WTC11 (cell line): ENCODE data around the gene RFESD. TPM values are rescaled to one million over a fixed set of nuclear protein-coding genes. Genes with fewer than 3 reads are reported as not detected.

ENCODE experiments used
- ATAC-seq: fragments of 200-7000 bp; cut with Tn5 transposase; 2 replicates; pipeline ENCODE4 v1.10.0; 2021; ENCODE audit warnings: mild to moderate bottlenecking, moderate library complexity
- CTCF ChIA-PET: fragments of 300-600 bp; sonication (Branson Sonifier 250); formaldehyde crosslinking; loops from one replicate; lab custom pipeline; 2021; ENCODE audit warnings: antibody characterized with exemption; lab: Charles Lee
- POLR2A ChIA-PET: fragments of 350-600 bp; sonication (Branson Sonifier 250); formaldehyde crosslinking; loops from one replicate; lab custom pipeline; 2021; ENCODE audit warnings: antibody characterized with exemption; lab: Charles Lee
- DNase-seq: peaks from one replicate; pipeline ENCODE4 v3.0.0; 2021; ENCODE audit warnings: low spot score
- H3K27ac Mint-ChIP-seq: 2 replicates; pipeline ENCODE4 v1.8.0; 2021; ENCODE audit warnings: mixed read lengths
- H3K27me3 Mint-ChIP-seq: 2 replicates; pipeline ENCODE4 v1.8.0; 2021; ENCODE audit warnings: low read depth, mild to moderate bottlenecking, moderate library complexity, mixed read lengths
- H3K36me3 Mint-ChIP-seq: 2 replicates; pipeline ENCODE4 v1.8.0; 2021; ENCODE audit warnings: mixed read lengths
- H3K4me1 Mint-ChIP-seq: 2 replicates; pipeline ENCODE4 v1.8.0; 2022; ENCODE audit warnings: mixed read lengths
- H3K4me3 Mint-ChIP-seq: 2 replicates; pipeline ENCODE4 v1.8.0; 2021; ENCODE audit warnings: mild to moderate bottlenecking, moderate library complexity, mixed read lengths
- H3K9me3 Mint-ChIP-seq: 2 replicates; pipeline ENCODE4 v1.8.0; 2021; ENCODE audit warnings: mixed read lengths
- ATF1 ChIP-seq: sonication (generic); formaldehyde crosslinking; IDR thresholded peaks from 2 replicates; pipeline ENCODE4 v1.8.1; 2023; ENCODE audit warnings: mild to moderate bottlenecking, moderate library complexity, missing genetic modification reagents
- CDX4 ChIP-seq: fragments of 250-450 bp; sonication (Bioruptor Pico); IDR thresholded peaks from 2 replicates; pipeline ENCODE4 v1.9.0; 2021; ENCODE audit warnings: moderate library complexity, mild to moderate bottlenecking, inconsistent platforms, borderline replicate concordance
- CREB1 ChIP-seq: sonication (generic); formaldehyde crosslinking; IDR thresholded peaks from 2 replicates; pipeline ENCODE4 v1.8.0; 2023; ENCODE audit warnings: mild to moderate bottlenecking, missing genetic modification reagents
- EMX1 ChIP-seq: fragments of 250-450 bp; sonication (Bioruptor Pico); IDR thresholded peaks from 2 replicates; pipeline ENCODE4 v1.8.0; 2021; ENCODE audit warnings: mild to moderate bottlenecking
- ESRRA ChIP-seq: sonication (generic); formaldehyde crosslinking; IDR thresholded peaks from 2 replicates; pipeline ENCODE4 v1.8.1; 2022; ENCODE audit warnings: mild to moderate bottlenecking, missing genetic modification reagents, borderline replicate concordance
- FOXK1 ChIP-seq: sonication (generic); formaldehyde crosslinking; IDR thresholded peaks from 2 replicates; pipeline ENCODE4 v1.8.0; 2022; ENCODE audit warnings: mild to moderate bottlenecking, moderate library complexity, missing genetic modification reagents
- GABPB1 ChIP-seq: sonication (generic); formaldehyde crosslinking; IDR thresholded peaks from 2 replicates; pipeline ENCODE4 v1.8.1; 2023; ENCODE audit warnings: mild to moderate bottlenecking, missing genetic modification reagents
- GRHL2 ChIP-seq: fragments of 250-450 bp; sonication (Bioruptor Pico); IDR thresholded peaks from 2 replicates; pipeline ENCODE4 v1.8.0; 2022; ENCODE audit warnings: mild to moderate bottlenecking, moderate library complexity; ENCODE audit not compliant: insufficient replicate concordance, severe bottlenecking
- HMGA2 ChIP-seq: fragments of 250-450 bp; sonication (Bioruptor Pico); IDR thresholded peaks from 2 replicates; pipeline ENCODE4 v1.4.0; 2021; ENCODE audit warnings: mild to moderate bottlenecking, moderate library complexity
- IRF2 ChIP-seq: sonication (generic); formaldehyde crosslinking; IDR thresholded peaks from 2 replicates; pipeline ENCODE4 v1.8.0; 2022; ENCODE audit warnings: low read depth, missing genetic modification reagents, borderline replicate concordance
- JAZF1 ChIP-seq: fragments of 250-450 bp; sonication (Bioruptor Pico); IDR thresholded peaks from 2 replicates; pipeline ENCODE4 v1.9.0; 2021; ENCODE audit warnings: moderate library complexity, mild to moderate bottlenecking, inconsistent platforms
- MXD4 ChIP-seq: fragments of 250-450 bp; sonication (Bioruptor Pico); IDR thresholded peaks from 2 replicates; pipeline ENCODE4 v1.8.0; 2021; ENCODE audit warnings: mild to moderate bottlenecking, moderate library complexity, borderline replicate concordance
- NFE2L1 ChIP-seq: sonication (generic); formaldehyde crosslinking; IDR thresholded peaks from 2 replicates; pipeline ENCODE4 v1.8.1; 2023; ENCODE audit warnings: missing genetic modification reagents
- NR3C1 ChIP-seq: sonication (generic); formaldehyde crosslinking; conservative IDR thresholded peaks from 2 replicates; pipeline ENCODE4 v1.8.1; 2023; ENCODE audit warnings: low read depth, mild to moderate bottlenecking, missing genetic modification reagents
- RELA ChIP-seq: sonication (generic); formaldehyde crosslinking; IDR thresholded peaks from 2 replicates; pipeline ENCODE4 v1.8.1; 2022; ENCODE audit warnings: missing genetic modification reagents, mild to moderate bottlenecking, borderline replicate concordance
- SMAD3 ChIP-seq: sonication (generic); formaldehyde crosslinking; IDR thresholded peaks from 2 replicates; pipeline ENCODE4 v1.8.0; 2022; ENCODE audit warnings: missing genetic modification reagents, mild to moderate bottlenecking, borderline replicate concordance
- SMAD4 ChIP-seq: sonication (generic); formaldehyde crosslinking; IDR thresholded peaks from 2 replicates; pipeline ENCODE4 v1.8.0; 2022; ENCODE audit warnings: mild to moderate bottlenecking, missing genetic modification reagents
- SP1 ChIP-seq: sonication (generic); formaldehyde crosslinking; conservative IDR thresholded peaks from 2 replicates; pipeline ENCODE4 v1.8.1; 2022; ENCODE audit warnings: missing genetic modification reagents
- TCF7 ChIP-seq: sonication (generic); formaldehyde crosslinking; IDR thresholded peaks from 2 replicates; pipeline ENCODE4 v1.8.0; 2022; ENCODE audit warnings: mild to moderate bottlenecking, low read depth, missing genetic modification reagents, moderate library complexity
- USF1 ChIP-seq: sonication (generic); formaldehyde crosslinking; IDR thresholded peaks from 2 replicates; pipeline ENCODE4 v1.8.0; 2022; ENCODE audit warnings: mild to moderate bottlenecking, missing genetic modification reagents
- ZNF263 ChIP-seq: sonication (generic); formaldehyde crosslinking; IDR thresholded peaks from 2 replicates; pipeline ENCODE4 v1.8.1; 2022; ENCODE audit warnings: low read depth, mild to moderate bottlenecking, moderate library complexity, missing genetic modification reagents
- ZNF416 ChIP-seq: fragments of 250-450 bp; sonication (Bioruptor Pico); IDR thresholded peaks from 2 replicates; pipeline ENCODE4 v1.9.0; 2021; ENCODE audit warnings: mild to moderate bottlenecking, inconsistent platforms
- ZNF671 ChIP-seq: fragments of 250-450 bp; sonication (Bioruptor Pico); IDR thresholded peaks from 2 replicates; pipeline ENCODE4 v1.8.0; 2021; ENCODE audit warnings: mild to moderate bottlenecking
- total RNA-seq: library from RNA; stranded (reverse); gene quantifications from 3 replicates; pipeline ENCODE4 v1.2.3, GENCODE V29; 2021
- TF ChIP-seq, protein P1 (sequence below): sonication (generic); formaldehyde crosslinking; IDR thresholded peaks from 2 replicates; pipeline ENCODE4 v1.8.0; 2022; ENCODE audit warnings: mild to moderate bottlenecking, missing genetic modification reagents
- TF ChIP-seq, protein P2 (sequence below): sonication (generic); formaldehyde crosslinking; IDR thresholded peaks from 2 replicates; pipeline ENCODE4 v1.8.1; 2022; ENCODE audit warnings: low read depth, mild to moderate bottlenecking, moderate library complexity, missing genetic modification reagents, borderline replicate concordance
- TF ChIP-seq, protein P3 (sequence below): sonication (generic); formaldehyde crosslinking; IDR thresholded peaks from 2 replicates; pipeline ENCODE4 v1.8.1; 2023; ENCODE audit warnings: mild to moderate bottlenecking, missing genetic modification reagents
- TF ChIP-seq, protein P4 (sequence below): sonication (generic); formaldehyde crosslinking; IDR thresholded peaks from 2 replicates; pipeline ENCODE4 v1.8.1; 2022; ENCODE audit warnings: mild to moderate bottlenecking, missing genetic modification reagents, moderate library complexity, borderline replicate concordance

RFESD gene
- total RNA-seq, 1 experiment from 2014 or later: 5.7 TPM

DNA sequence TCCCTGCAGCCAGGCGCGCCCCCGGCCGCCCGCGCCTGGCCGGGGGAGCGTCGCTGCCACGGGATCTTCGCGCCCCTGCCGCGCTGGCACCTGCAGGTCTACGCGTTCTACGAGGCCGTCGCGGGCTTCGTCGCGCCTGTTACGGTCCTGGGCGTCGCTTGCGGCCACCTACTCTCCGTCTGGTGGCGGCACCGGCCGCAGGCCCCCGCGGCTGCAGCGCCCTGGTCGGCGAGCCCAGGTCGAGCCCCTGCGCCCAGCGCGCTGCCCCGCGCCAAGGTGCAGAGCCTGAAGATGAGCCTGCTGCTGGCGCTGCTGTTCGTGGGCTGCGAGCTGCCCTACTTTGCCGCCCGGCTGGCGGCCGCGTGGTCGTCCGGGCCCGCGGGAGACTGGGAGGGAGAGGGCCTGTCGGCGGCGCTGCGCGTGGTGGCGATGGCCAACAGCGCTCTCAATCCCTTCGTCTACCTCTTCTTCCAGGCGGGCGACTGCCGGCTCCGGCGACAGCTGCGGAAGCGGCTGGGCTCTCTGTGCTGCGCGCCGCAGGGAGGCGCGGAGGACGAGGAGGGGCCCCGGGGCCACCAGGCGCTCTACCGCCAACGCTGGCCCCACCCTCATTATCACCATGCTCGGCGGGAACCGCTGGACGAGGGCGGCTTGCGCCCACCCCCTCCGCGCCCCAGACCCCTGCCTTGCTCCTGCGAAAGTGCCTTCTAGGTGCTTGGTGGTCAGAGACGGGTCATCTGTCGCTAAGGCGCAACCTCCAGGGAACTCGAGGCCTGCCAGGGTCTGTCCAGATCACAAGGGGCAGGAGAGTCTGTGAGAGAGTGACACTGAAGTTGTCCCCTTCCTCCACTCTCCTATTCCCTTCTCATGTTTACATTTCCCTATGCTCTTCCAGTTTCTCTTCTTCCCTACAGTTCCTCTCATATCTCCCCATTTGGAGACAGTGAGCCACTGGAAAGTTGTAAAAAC is 25.4 kb upstream of the RFESD start (continued):
- TF ChIP-seq, protein P1, sequence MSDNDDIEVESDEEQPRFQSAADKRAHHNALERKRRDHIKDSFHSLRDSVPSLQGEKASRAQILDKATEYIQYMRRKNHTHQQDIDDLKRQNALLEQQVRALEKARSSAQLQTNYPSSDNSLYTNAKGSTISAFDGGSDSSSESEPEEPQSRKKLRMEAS (CRISPR knock-in tag): peak; percentile 94
- TF ChIP-seq SMAD4 (CRISPR knock-in tag): 0 out of 2 replicates have a peak, but pooled peaks have one; percentile 71
- 0 out of 2 replicates have a peak, but pooled peaks have one; percentile 55 for TF ChIP-seq ZNF416
- TF ChIP-seq USF1 (CRISPR knock-in tag): peak; percentile 47
- TF ChIP-seq ZNF263 (CRISPR knock-in tag): no peak
- TF ChIP-seq TCF7 (CRISPR knock-in tag): peak; percentile 87; the same call in 1 of the 2 replicates

DNA sequence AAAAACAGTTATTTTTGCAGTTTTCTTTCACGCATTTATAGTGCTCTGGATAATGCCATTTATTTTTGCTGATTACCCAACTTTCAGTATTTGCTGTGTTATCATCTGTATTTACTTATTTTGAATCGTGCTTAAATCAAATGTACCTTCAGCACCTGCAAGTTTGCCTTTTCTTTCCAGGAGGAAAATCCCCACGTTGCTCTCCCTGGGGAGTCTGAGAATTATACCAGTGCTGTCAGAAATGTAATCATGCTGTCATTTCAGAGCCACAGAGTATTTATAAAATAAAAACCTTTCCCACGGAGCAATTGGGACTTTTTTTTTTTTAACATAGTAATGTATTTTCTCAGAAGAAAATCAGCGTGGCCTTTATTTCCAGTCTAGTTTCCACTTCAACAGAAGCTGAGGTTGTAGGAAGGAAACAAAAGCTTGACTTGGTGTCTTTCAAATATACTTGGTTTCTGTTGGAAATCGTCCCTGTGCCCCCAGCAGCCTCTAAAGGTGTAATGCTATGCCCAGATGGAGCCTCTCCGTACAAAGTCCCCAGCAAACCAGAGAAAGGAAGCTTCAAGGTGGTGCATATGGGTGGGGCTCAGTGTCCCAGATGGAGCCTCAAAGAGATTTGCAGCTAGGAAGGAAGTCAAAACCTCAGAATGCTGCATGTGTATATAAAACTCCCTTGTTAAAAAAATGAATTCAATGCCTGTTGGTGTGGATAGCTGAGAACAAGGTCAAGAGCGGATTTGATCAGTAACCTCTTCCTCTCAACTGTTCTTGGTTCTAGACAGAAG is 24.5 kb upstream of the RFESD start:
- peaks cover 25% of the 10 kb centered on the region for H3K4me1 Mint-ChIP-seq
- H3K27me3 Mint-ChIP-seq: peaks cover 60% of the 10 kb centered on the region
- no peak overlapping the region for H3K27ac Mint-ChIP-seq
- H3K9me3 Mint-ChIP-seq: peaks cover 13% of the 10 kb centered on the region
- ATAC-seq (no peak), DNase-seq (no peak)
- ChIA-PET CTCF (interaction anchor here (0.7 kb wide), 1 partner anchor 562 kb away, joined by 3 read pairs; no protein-coding TSS in a partner anchor), POLR2A (no interaction called here)
- no peaks in the 10 kb centered on the region; the same call in 1 of the 2 replicates for H3K36me3 Mint-ChIP-seq
- H3K4me3 Mint-ChIP-seq: peak overlapping the region; percentile 63
- no peak for TF ChIP-seq ZNF671
- no peak for TF ChIP-seq NR3C1 (CRISPR knock-in tag)
- no peak for TF ChIP-seq GABPB1 (CRISPR knock-in tag)
- no peak for TF ChIP-seq CREB1 (CRISPR knock-in tag)
- no peak for TF ChIP-seq FOXK1 (CRISPR knock-in tag)
- TF ChIP-seq SP1 (CRISPR knock-in tag): no peak
- no peak for TF ChIP-seq HMGA2 (CRISPR knock-in tag)
- TF ChIP-seq ESRRA (CRISPR knock-in tag): no peak
- TF ChIP-seq IRF2 (CRISPR knock-in tag): no peak

DNA sequence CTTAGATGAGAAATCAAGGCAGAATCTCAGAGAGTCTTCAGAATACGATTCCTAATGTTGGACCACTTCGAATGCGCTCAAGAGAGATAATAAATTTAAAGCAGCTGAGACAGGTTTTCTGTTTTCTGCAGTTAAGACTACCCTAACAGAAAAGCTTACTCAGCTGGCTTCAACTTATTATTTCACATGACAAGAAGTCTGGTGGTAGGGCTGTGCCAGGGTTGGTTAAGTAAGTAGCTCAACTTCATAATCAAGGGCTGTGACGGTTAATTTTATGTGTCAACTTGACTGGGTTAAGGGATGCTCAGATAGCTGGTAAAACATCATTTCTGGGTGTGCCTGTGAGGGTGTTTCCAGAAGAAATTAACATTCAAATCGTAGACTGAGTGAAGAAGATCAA is 22.9 kb upstream of the RFESD start:
- POLR2A ChIA-PET: no interaction called here
- Mint-ChIP-seq H3K27me3 (peaks cover 47% of the 10 kb centered on the region), H3K4me3 (no peak overlapping the region), H3K9me3 (peaks cover 26% of the 10 kb centered on the region), H3K4me1 (peaks cover 24% of the 10 kb centered on the region), H3K27ac (no peak overlapping the region), H3K36me3 (peaks cover 13% of the 10 kb centered on the region)
- ATAC-seq (no peak), DNase-seq (no peak)
- CTCF ChIA-PET: no interaction called here
- TF ChIP-seq EMX1 (CRISPR knock-in tag) (no peak), GRHL2 (CRISPR knock-in tag) (no peak), JAZF1 (CRISPR knock-in tag) (no peak), ZNF263 (CRISPR knock-in tag) (no peak), SMAD3 (CRISPR knock-in tag) (no peak), NFE2L1 (CRISPR knock-in tag) (no peak), CREB1 (CRISPR knock-in tag) (no peak), CDX4 (CRISPR knock-in tag) (no peak), ATF1 (no peak), RELA (CRISPR knock-in tag) (no peak), ESRRA (CRISPR knock-in tag) (no peak), MXD4 (CRISPR knock-in tag) (no peak)
- TF ChIP-seq, protein P2, sequence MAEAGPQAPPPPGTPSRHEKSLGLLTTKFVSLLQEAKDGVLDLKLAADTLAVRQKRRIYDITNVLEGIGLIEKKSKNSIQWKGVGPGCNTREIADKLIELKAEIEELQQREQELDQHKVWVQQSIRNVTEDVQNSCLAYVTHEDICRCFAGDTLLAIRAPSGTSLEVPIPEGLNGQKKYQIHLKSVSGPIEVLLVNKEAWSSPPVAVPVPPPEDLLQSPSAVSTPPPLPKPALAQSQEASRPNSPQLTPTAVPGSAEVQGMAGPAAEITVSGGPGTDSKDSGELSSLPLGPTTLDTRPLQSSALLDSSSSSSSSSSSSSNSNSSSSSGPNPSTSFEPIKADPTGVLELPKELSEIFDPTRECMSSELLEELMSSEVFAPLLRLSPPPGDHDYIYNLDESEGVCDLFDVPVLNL (CRISPR knock-in tag): no peak
- TF ChIP-seq, protein P3, sequence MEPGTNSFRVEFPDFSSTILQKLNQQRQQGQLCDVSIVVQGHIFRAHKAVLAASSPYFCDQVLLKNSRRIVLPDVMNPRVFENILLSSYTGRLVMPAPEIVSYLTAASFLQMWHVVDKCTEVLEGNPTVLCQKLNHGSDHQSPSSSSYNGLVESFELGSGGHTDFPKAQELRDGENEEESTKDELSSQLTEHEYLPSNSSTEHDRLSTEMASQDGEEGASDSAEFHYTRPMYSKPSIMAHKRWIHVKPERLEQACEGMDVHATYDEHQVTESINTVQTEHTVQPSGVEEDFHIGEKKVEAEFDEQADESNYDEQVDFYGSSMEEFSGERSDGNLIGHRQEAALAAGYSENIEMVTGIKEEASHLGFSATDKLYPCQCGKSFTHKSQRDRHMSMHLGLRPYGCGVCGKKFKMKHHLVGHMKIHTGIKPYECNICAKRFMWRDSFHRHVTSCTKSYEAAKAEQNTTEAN (CRISPR knock-in tag): no peak
- TF ChIP-seq, protein P4, sequence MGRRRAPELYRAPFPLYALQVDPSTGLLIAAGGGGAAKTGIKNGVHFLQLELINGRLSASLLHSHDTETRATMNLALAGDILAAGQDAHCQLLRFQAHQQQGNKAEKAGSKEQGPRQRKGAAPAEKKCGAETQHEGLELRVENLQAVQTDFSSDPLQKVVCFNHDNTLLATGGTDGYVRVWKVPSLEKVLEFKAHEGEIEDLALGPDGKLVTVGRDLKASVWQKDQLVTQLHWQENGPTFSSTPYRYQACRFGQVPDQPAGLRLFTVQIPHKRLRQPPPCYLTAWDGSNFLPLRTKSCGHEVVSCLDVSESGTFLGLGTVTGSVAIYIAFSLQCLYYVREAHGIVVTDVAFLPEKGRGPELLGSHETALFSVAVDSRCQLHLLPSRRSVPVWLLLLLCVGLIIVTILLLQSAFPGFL (CRISPR knock-in tag): no peak
